Measurements from ENCODE around the gene STAT5B.

STAT5B gene

DNA sequence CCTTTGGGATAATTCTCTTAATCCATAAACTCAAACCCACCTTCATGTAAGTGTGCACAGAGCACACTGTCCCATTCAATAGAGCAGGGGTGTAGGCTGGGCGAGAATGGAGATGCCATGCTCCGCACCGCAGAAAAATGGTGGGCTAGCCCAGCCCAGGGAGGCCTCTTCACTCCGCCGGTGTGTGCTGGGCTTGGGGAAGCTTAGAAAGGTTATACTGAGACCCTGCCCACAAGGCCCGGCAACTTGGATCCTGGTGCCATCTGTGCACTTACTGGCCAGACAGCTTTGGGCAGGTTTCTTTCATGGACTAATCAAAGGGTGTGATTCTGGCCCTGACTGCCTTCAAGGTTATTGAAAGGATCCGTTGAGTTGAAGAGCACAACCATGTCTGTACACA is 8.4 kb upstream of the STAT5B start:
- DNase-seq (ENCODE audit: low spot score): no peak

DNA sequence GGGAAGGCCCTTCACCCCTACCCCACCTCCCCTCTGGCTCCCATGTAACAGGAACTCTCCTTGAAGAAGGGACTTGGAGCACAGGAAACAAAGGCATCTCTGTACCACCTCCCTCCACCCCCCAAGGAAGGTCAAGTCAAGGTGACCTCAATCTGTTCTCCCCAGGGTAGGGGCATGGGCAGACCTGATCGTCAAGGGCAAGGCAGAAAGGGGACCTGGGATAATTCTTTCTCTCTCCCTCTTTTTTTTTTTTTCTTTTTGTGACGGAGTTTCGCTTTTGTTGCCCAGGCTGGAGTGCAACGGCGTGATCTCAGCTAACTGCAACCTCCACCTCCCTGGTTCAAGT is 7.8 kb upstream of the STAT5B start:
- DNase-seq (ENCODE audit: low spot score): no peak

DNA sequence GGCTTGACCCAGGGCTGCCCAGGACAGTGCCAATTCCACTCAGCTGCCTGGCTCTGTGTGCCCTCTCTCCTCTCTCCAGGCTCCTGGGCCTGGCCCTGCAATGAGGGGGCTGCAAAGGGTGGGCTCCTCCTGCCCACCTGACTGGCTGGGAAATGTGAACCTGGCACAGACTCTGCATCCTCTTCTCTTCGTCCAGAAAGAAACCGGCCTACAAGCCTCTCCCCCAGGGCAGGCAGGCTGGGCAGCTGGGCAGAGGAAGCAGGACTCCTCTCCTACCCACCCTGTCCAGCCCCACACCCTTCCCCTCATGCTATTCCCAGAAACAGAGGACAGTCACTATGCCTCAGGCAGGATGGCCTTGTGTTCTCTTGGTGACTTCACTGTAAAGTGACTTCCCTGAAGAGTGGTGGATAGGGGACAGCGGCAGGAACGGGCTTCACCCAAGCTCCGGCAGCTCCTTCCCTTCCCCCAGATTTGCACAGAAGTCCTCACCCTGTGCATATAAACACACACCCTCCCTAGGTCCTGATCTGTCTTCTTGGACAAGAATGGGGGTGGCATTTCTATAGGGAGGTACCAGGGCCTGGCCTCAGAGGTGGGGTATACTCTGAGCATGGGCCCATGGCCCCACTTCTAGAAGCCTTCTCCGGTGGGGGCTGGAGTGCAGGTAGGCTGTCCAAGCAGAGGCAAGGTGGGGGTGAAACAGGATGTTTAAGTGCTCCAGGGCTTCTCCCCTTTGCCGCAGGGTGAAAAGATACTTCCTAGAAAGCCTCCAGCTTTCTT is 7.2 kb upstream of the STAT5B start:
- DNase-seq (ENCODE audit: low spot score): no peak

DNA sequence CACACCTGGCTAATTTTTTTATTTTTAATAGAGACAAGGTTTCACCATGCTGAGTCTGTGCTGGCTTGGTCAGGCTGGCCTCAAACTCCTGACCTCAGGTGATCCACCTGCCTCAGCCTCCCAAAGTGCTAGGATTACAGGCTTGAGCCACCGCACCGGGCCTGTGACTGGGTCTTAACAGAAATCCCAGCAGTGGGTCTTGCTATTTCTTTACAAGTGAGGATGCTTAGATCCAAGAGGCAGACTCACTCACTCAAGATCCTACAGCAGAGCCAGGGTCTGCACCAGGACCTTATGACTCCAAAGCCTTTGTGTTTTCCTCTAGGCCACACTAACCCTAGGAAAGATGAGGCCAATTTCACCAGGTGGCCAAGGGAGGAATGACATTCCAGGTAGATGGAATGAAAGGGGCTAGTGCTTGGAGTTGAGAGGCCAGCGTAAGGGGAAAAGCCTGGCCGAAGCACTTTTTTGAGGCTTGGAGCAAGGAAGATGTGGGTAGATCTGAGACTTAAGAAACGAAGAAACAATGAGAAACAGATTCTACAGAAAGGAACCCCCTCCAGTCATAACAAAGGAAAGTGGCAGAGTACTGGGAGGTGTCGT is 6.4 kb upstream of the STAT5B start:
- DNase-seq (ENCODE audit: low spot score): no peak

DNA sequence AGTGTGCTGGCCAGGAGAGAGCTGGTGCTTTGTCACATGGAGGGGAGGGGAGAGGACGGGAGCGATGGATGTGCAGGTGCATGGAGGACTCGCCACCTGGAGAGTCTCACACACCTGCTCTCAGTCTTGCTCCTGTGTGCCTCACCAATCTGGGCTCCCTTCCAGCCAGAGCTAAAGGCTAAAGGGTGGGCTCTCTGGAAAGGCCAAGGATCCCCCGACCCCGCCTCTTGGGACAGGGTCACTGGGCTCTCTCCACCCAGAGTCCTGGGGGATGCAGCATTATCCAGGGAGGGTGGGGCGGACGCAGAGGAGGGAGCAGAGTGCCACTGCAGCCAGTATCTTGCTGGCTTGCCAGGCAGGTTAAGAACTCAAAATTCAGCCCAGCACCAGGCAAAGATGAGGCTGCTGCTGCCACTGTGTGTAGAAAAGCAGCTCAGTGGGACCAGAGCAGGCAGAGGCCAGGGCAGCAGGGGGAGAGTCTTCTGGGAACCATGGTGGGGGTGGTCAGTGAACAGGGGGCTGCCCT is 5.4 kb upstream of the STAT5B start:
- DNase-seq (ENCODE audit: low spot score): no peak

DNA sequence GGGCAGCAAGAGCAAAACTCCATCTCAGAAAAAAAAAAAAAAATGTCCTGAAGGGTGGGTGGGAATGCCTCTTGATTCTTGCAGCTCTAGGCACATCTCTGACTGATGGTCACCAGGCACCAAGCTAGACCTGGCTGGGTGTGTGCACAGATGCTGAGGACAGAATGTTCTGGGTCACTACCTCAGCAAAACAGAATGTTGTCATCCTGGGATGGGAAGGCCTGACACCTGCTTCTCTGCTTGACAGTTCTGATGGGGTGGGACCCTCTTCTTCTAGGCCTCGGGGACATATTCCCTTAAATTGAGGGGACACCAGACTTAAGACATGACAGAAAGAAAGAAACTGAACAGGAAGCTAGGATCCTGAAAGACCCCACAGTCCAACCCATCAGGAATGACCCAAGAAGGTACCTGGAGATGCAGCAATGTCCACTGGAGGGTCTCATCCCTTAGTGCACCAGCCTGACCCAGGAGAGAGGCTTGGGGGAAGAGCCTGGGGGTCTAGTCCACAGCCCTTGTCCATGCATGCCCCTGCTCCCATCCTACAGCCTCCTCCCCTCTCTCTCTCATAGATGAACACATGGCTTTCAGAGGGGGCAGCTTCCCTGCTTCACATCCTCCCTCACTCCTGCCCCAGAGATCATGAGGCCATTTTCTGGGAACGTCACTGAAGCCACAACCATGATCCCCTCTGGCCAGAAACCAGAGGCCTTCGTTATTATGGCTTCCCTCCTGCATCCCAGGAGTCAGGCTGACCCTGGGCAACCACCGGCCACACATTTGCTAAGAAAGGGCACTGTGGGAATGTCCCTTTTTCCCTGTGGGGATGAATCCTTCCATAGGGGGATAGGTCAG is 3.8 kb upstream of the STAT5B start:
- no peak for DNase-seq (ENCODE audit: low spot score)

- no peak for DNase-seq (ENCODE audit: low spot score)
Measured at GRCh38 chr17:42277342-42277712, 1.1 kb upstream of the STAT5B start.

DNA sequence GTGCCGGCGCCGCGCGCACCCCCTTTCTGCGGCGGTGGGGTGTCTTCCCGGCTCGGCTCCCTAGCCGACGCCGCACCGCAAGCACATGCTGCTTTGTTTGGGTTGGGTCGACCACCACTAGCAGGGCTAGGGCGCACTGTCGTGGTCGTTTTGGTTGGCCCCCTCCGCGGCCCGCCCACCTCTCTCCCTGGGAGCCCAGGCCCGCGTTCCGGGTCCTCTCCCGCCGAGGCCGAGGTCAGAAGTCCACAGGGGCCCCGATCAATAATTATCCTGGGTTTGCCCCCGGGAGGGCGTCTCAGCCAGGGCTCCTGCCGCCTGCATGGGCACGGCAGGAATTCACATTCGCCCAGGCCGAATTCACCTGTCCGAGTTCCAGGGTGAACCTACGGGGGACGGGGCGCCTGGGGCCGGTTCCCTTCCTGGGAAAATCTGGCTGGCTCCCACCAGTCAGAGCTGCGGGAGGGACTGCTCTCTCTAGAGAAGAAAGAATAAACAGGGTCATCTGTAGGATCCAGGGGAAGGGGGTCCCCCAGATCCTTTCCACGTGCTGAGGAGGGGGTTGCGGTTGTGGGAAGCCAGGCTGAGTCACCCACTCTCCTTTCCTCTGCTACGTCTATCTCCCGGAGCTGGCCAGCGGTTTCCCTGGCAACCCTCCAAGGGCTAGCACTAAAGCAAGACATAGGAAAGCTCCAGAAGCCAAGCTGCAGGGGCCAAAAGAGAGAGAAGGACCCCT is 584 bp upstream of the STAT5B start:
- peak; percentile 81 for DNase-seq (ENCODE audit: low spot score)

GRCh38 chr17:42275527-42276358 is 448 bp downstream of the STAT5B start:
- peak; percentile 27 for DNase-seq (ENCODE audit: low spot score)

- no peak for DNase-seq (ENCODE audit: low spot score)
Measured at GRCh38 chr17:42274812-42275526, 1.2 kb downstream of the STAT5B start.

DNA sequence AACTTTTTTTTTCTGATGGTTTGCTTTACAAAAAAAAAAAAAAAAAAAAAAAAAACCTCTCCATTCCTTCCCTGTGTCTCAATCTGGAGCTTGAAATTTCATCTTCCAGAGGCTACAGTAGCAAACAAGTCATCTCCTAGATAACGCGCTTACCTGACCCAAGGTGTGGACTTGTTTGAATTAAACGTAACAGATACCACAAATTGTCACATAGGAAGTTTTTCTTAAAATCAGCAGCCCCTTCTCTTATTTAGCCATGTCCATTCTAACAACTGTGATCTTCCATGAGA is 2.0 kb downstream of the STAT5B start:
- no peak for DNase-seq (ENCODE audit: low spot score)

GRCh38 chr17:42273474-42274252 is 2.5 kb downstream of the STAT5B start:
- DNase-seq (ENCODE audit: low spot score): no peak

DNA sequence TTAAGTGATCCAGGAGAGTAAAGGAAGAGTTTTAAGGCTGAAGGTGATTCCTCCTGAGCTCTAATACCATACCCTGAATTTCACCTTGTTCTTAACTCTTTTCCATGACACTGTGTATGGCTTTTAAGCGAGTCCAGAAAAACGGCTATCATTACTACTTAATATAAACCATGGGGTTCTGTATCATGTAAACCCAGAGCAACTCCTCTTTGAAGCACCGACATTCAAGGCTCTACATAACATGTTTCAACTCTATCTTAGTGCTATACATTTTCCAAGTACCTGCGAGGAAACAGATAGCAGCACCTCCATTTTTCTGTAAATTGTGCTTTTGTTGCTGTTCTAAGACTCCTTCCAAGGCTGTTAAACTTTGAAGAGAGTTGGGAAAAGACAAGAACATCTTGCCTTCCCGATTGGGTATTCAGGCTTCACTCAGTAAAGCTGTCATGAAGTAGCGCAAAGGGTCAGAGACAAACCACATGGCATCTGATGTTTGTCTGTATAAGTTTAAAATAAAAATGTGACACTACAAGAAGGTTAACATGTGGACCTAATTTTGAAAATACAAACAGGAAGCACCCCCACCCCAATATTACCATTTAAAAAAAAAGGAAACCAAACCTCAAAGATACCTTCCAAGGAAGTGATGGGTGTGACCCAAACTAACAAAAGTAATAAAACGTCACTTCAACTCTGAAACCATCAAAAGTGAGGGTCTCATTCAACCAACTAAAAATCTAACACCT is 3.9 kb downstream of the STAT5B start:
- DNase-seq (ENCODE audit: low spot score): no peak

- DNase-seq (ENCODE audit: low spot score): no peak
Measured at GRCh38 chr17:42271779-42272035, 4.5 kb downstream of the STAT5B start.

GRCh38 chr17:42271006-42271778 is 5.0 kb downstream of the STAT5B start:
- DNase-seq (ENCODE audit: low spot score): no peak

DNA sequence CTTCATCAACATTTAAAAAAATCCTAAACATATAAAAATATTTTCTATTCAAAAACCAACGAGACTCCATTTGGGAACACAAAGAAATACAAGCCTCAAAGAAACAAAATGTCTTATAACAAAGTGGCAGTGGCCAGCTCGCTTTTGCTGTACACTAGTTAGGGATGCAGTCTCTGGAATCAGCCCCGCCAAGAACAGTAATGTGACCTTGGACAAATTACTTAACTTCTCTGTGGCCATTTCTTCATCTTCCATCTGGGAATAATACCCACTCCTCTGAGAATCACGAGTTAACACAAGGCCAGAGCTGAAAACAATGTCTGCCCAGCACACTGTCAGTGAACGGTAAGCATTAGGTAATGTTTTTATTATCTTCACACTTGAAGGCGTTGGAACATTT is 5.6 kb downstream of the STAT5B start:
- no peak for DNase-seq (ENCODE audit: low spot score)

DNA sequence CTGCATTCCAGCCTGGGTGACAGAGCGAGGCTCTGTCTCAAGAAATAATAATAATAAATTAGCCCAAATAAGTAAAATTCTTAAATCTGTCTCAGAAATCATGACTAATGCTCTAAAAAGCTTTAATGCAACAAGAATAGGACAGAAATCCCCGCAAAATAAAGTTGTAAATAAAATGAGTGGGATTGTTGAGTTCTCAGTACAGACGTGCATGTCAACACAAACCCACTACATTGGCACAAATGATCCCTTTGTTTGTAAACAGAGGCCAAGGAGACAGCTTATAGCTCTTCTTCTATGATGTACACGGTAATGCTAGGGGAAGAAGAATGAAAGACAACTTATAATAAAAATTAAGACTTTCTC is 6.0 kb downstream of the STAT5B start:
- no peak for DNase-seq (ENCODE audit: low spot score)

DNA sequence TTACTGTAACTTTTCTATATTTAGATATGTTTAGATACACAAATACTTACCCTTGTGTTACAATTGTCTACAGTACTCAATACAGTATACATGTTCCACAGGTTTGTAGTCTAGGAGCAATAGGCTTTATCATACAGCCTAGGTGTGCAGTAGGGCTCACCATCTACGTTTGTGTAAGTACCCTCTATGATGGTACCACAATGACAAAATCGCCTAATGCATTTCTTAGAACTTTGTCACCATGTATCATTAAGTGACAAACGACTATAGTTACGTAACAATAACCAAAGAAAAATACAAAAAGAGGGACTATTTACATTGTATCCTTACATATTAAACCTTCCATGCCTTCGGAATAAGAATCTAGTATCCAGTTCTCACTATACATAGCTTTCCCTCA is 8.0 kb downstream of the STAT5B start:
- DNase-seq (ENCODE audit: low spot score): no peak
